CD8-positive, alpha-beta memory T cell (primary cell): ENCODE measurements around the gene DAZAP2. TPM values are rescaled to one million over a fixed set of nuclear protein-coding genes. Genes with fewer than 3 reads are reported as not detected.
A peak's percentile ranks its signal among the peaks of the same experiment; 100 is the strongest.

Experiments used
- CTCF ChIA-PET: fragments of 350-600 bp; sonication (Branson Sonifier 250); formaldehyde crosslinking; loops from one replicate; lab custom pipeline; 2021; ENCODE audit warnings: antibody characterized with exemption; lab: Charles Lee
- POLR2A ChIA-PET: fragments of 350-600 bp; sonication (Branson Sonifier 250); formaldehyde crosslinking; loops from one replicate; lab custom pipeline; 2021; ENCODE audit warnings: antibody characterized with exemption; lab: Charles Lee
- DNase-seq, 5 donors: peaks; one replicate each; pipeline versions ENCODE4 v3.0.0 to v3.0.0-alpha.2; 2020 to 2022; ENCODE audit warnings: mixed read lengths in 1 of 5
- H3K27ac ChIP-seq: one replicate; pipeline ENCODE4 v1.7.0; 2013; ENCODE audit warnings: low read depth, mild to moderate bottlenecking, low read length, moderate library complexity
- H3K27me3 ChIP-seq: 2 replicates; pipeline ENCODE4 v1.7.0; 2013; ENCODE audit warnings: low read length, mild to moderate bottlenecking; ENCODE audit not compliant: insufficient read depth, poor library complexity, severe bottlenecking
- H3K36me3 ChIP-seq: 2 replicates; pipeline ENCODE4 v1.7.0; 2013; ENCODE audit warnings: mild to moderate bottlenecking, low read length, moderate library complexity; ENCODE audit not compliant: insufficient read depth
- H3K4me1 ChIP-seq: 2 replicates; pipeline ENCODE4 v1.7.0; 2013; ENCODE audit warnings: mild to moderate bottlenecking, low read length, moderate library complexity; ENCODE audit not compliant: insufficient read depth
- H3K4me3 ChIP-seq: 2 replicates; pipeline ENCODE4 v1.7.0; 2013; ENCODE audit warnings: mild to moderate bottlenecking, low read length
- H3K9me3 ChIP-seq: 2 replicates; pipeline ENCODE4 v1.7.0; 2013; ENCODE audit warnings: mild to moderate bottlenecking, low read length
- H3K27ac Mint-ChIP-seq, 8 donors: one replicate each; pipeline ENCODE4 v1.8.0; 2020 to 2021; ENCODE audit warnings: mixed read lengths in 8 of 8, mild to moderate bottlenecking in 6 of 8, inconsistent platforms in 3 of 8, moderate library complexity in 3 of 8
- H3K27me3 Mint-ChIP-seq, 2 donors: one replicate each; pipeline ENCODE4 v1.8.0; 2020 to 2021; ENCODE audit warnings: mixed read lengths in 2 of 2, mild to moderate bottlenecking in 1 of 2, moderate library complexity in 1 of 2
- H3K36me3 Mint-ChIP-seq, 3 donors: one replicate each; pipeline ENCODE4 v1.8.0; 2020 to 2021; ENCODE audit warnings: mixed read lengths in 3 of 3, inconsistent platforms in 1 of 3, mild to moderate bottlenecking in 1 of 3
- H3K4me1 Mint-ChIP-seq, 3 donors: one replicate each; pipeline ENCODE4 v1.8.0; 2020 to 2021; ENCODE audit warnings: mixed read lengths in 3 of 3, inconsistent platforms in 1 of 3, mild to moderate bottlenecking in 1 of 3
- H3K4me3 Mint-ChIP-seq, 7 donors: one replicate each; pipeline ENCODE4 v1.8.0; 2020 to 2021; ENCODE audit warnings: mixed read lengths in 7 of 7, mild to moderate bottlenecking in 6 of 7, moderate library complexity in 4 of 7, inconsistent platforms in 2 of 7
- H3K9me3 Mint-ChIP-seq, 5 donors: one replicate each; pipeline ENCODE4 v1.8.0; 2020 to 2022; ENCODE audit warnings: mixed read lengths in 5 of 5, mild to moderate bottlenecking in 3 of 5, moderate library complexity in 2 of 5, inconsistent platforms in 1 of 5
- polyA plus RNA-seq: library from polyadenylated mRNA; unstranded; fragments of 300-500 nt; fragmentation: Illumina TruSeq; gene quantifications from one replicate; pipeline ENCODE4 v1.2.3, GENCODE V29; 2021
- total RNA-seq, 2 experiments: library from RNA; stranded (reverse); gene quantifications; one replicate each; pipeline ENCODE4 v1.2.3, GENCODE V29; 2021

The DAZAP2 gene
- total and polyA plus RNA-seq, 3 experiments from 2014 or later, result 97.2 to 1,407 (median 100) TPM

GRCh38 chr12:51242876-51243275, 4.2 kb downstream of the DAZAP2 start:
- Histone ChIP-seq H3K36me3 (peaks cover 30% of the 10 kb centered on the region), H3K27ac (no peak overlapping the region), H3K27me3 (no peaks in the 10 kb centered on the region), H3K4me3 (no peak overlapping the region), H3K4me1 (peaks cover 58% of the 10 kb centered on the region), H3K9me3 (no peaks in the 10 kb centered on the region)
- ChIA-PET POLR2A (interaction anchor here (1.6 kb wide), 1 partner anchor 28 kb away, joined by 4 read pairs; no protein-coding TSS in a partner anchor), CTCF (interaction anchor here (1.1 kb wide), 2 partner anchors 12 to 98 kb away, joined by 3 to 5 read pairs; no protein-coding TSS in a partner anchor)
- Mint-ChIP-seq H3K27ac (peak overlapping the region in 7 of 8 donors; percentile 4 to 100 (median 73)), H3K4me1 (peaks cover 65 to 81% (median 75%) of the 10 kb centered on the region in 3 donors), H3K9me3 (no peaks in the 10 kb centered on the region), H3K27me3 (peaks cover 0 to 3% of the 10 kb centered on the region in 2 donors), H3K4me3 (peak overlapping the region in 4 of 7 donors; percentile 4 to 64 (median 18)), H3K36me3 (peaks cover 7 to 75% (median 17%) of the 10 kb centered on the region in 3 donors)
- DNase-seq, result no peak

- Mint-ChIP-seq H3K36me3 (peaks cover 7 to 61% (median 19%) of the 10 kb centered on the region in 3 donors), H3K9me3 (no peaks in the 10 kb centered on the region), H3K4me3 (peak overlapping the region in 2 of 7 donors; percentile 15 to 44), H3K27me3 (no peaks in the 10 kb centered on the region), H3K27ac (peak overlapping the region in 7 of 8 donors; percentile 40 to 87 (median 79)), H3K4me1 (peaks cover 65 to 81% (median 76%) of the 10 kb centered on the region in 3 donors)
- ChIA-PET CTCF (interaction anchor here (1.1 to 1.3 kb wide), 2 partner anchors 18 to 26 kb away, joined by 3 to 4 read pairs; partner anchors contain the start of gene POU6F1), POLR2A (interaction anchor here (0.6 kb wide), 1 partner anchor 165 kb away, joined by 8 read pairs; no protein-coding TSS in a partner anchor)
- Histone ChIP-seq H3K4me1 (peaks cover 61% of the 10 kb centered on the region), H3K36me3 (peaks cover 30% of the 10 kb centered on the region), H3K27ac (no peak overlapping the region), H3K27me3 (no peaks in the 10 kb centered on the region), H3K9me3 (no peaks in the 10 kb centered on the region), H3K4me3 (no peak overlapping the region)
- no peak for DNase-seq
Observed at GRCh38 chr12:51244269-51244668, 5.6 kb downstream of the DAZAP2 start.

GRCh38 chr12:51245476-51246253, 7.0 kb downstream of the DAZAP2 start:
- Mint-ChIP-seq H3K27me3 (no peaks in the 10 kb centered on the region), H3K4me1 (peaks cover 56 to 70% (median 64%) of the 10 kb centered on the region in 3 donors), H3K27ac (peak overlapping the region; percentile 80 to 97 (median 91)), H3K4me3 (peak overlapping the region in 6 of 7 donors; percentile 13 to 48 (median 30)), H3K9me3 (no peaks in the 10 kb centered on the region), H3K36me3 (peaks cover 7 to 50% (median 16%) of the 10 kb centered on the region in 3 donors)
- Histone ChIP-seq H3K9me3 (no peaks in the 10 kb centered on the region), H3K4me3 (no peak overlapping the region), H3K36me3 (peaks cover 19% of the 10 kb centered on the region), H3K27me3 (no peaks in the 10 kb centered on the region), H3K27ac (peak overlapping the region; percentile 34), H3K4me1 (peaks cover 51% of the 10 kb centered on the region)
- ChIA-PET POLR2A (interaction anchor here (1.1 to 1.6 kb wide), 2 partner anchors 25 to 28 kb away, joined by 3 to 9 read pairs; partner anchors contain the start of genes POU6F1 and SMAGP), CTCF (interaction anchor here (0.9 to 2.3 kb wide), 4 partner anchors 24 to 481 kb away, joined by 3 to 8 read pairs (median 4); partner anchors contain the start of gene POU6F1)
- DNase-seq, result no peak

- H3K36me3 Mint-ChIP-seq, result peaks cover 7 to 43% (median 12%) of the 10 kb centered on the region in 3 donors
Observed at GRCh38 chr12:51246254-51246853, 7.7 kb downstream of the DAZAP2 start.

GRCh38 chr12:51247523-51248206, 9.0 kb downstream of the DAZAP2 start:
- peaks cover 7 to 31% (median 9%) of the 10 kb centered on the region in 3 donors for H3K36me3 Mint-ChIP-seq
- ChIA-PET CTCF (interaction anchor here (2.3 kb wide), 1 partner anchor 30 kb away, joined by 8 read pairs; the partner anchor contains the start of gene POU6F1), POLR2A (interaction anchor here (1.9 kb wide), 1 partner anchor 9 kb away, joined by 7 read pairs; the partner anchor contains the start of gene DAZAP2)
- peak overlapping the region; percentile 80 to 92 (median 86) for H3K27ac Mint-ChIP-seq
- H3K27me3 Mint-ChIP-seq, result no peaks in the 10 kb centered on the region
- no peaks in the 10 kb centered on the region for H3K9me3 Mint-ChIP-seq
- Histone ChIP-seq H3K4me3 (no peak overlapping the region), H3K36me3 (peaks cover 4% of the 10 kb centered on the region), H3K4me1 (peaks cover 35% of the 10 kb centered on the region), H3K9me3 (no peaks in the 10 kb centered on the region), H3K27ac (no peak overlapping the region), H3K27me3 (no peaks in the 10 kb centered on the region)
- peak overlapping the region in 2 of 7 donors; percentile 32 to 37 for H3K4me3 Mint-ChIP-seq
- no peak for DNase-seq
- H3K4me1 Mint-ChIP-seq, result peaks cover 42 to 50% (median 46%) of the 10 kb centered on the region in 3 donors

More at GRCh38 chr12:51246254-51246853, 7.7 kb downstream of the DAZAP2 start:
- ChIA-PET CTCF (interaction anchor here (0.9 to 2.3 kb wide), 3 partner anchors 28 to 481 kb away, joined by 3 to 8 read pairs (median 3); partner anchors contain the start of gene POU6F1), POLR2A (interaction anchor here (1.1 to 1.9 kb wide), 3 partner anchors 8 to 28 kb away, joined by 3 to 9 read pairs (median 7); partner anchors contain the start of genes DAZAP2, POU6F1 and SMAGP)
- Histone ChIP-seq H3K4me1 (peaks cover 44% of the 10 kb centered on the region), H3K27ac (peak overlapping the region; percentile 34), H3K36me3 (peaks cover 13% of the 10 kb centered on the region), H3K4me3 (no peak overlapping the region), H3K27me3 (no peaks in the 10 kb centered on the region), H3K9me3 (no peaks in the 10 kb centered on the region)
- Mint-ChIP-seq H3K27me3 (no peaks in the 10 kb centered on the region), H3K27ac (peak overlapping the region; percentile 80 to 97 (median 91)), H3K4me1 (peaks cover 52 to 63% (median 57%) of the 10 kb centered on the region in 3 donors), H3K4me3 (peak overlapping the region; percentile 3 to 53 (median 37)), H3K9me3 (no peaks in the 10 kb centered on the region)
- peak in 3 of 5 donors; percentile 37 to 60 (median 40) for DNase-seq

GRCh38 chr12:51253276-51253675, 14.7 kb downstream of the DAZAP2 start:
- Mint-ChIP-seq H3K9me3 (no peaks in the 10 kb centered on the region), H3K27ac (peak overlapping the region in 1 of 8 donors; percentile 22), H3K27me3 (peaks cover 0 to 1% of the 10 kb centered on the region in 2 donors), H3K4me1 (peaks cover 7 to 10% (median 8%) of the 10 kb centered on the region in 3 donors), H3K36me3 (peaks cover 2 to 5% (median 3%) of the 10 kb centered on the region in 3 donors), H3K4me3 (no peak overlapping the region)
- peaks cover 4% of the 10 kb centered on the region for H3K4me1 ChIP-seq
- H3K9me3 ChIP-seq, result no peaks in the 10 kb centered on the region
- ChIA-PET POLR2A (no interaction called here), CTCF (interaction anchor here (1.0 to 1.6 kb wide), 6 partner anchors 8 to 87 kb away, joined by 3 to 4 read pairs (median 3); no protein-coding TSS in a partner anchor)
- DNase-seq, result no peak
- no peak overlapping the region for H3K4me3 ChIP-seq
- no peaks in the 10 kb centered on the region for H3K36me3 ChIP-seq
- no peaks in the 10 kb centered on the region for H3K27me3 ChIP-seq
- H3K27ac ChIP-seq, result no peak overlapping the region

GRCh38 chr12:51254536-51254935, 15.9 kb downstream of the DAZAP2 start:
- Histone ChIP-seq H3K4me1 (no peaks in the 10 kb centered on the region), H3K27ac (no peak overlapping the region), H3K27me3 (no peaks in the 10 kb centered on the region), H3K9me3 (no peaks in the 10 kb centered on the region), H3K36me3 (no peaks in the 10 kb centered on the region), H3K4me3 (no peak overlapping the region)
- Mint-ChIP-seq H3K4me3 (no peak overlapping the region), H3K27ac (no peak overlapping the region), H3K4me1 (peaks cover 4 to 8% (median 5%) of the 10 kb centered on the region in 3 donors), H3K27me3 (peaks cover 0 to 1% of the 10 kb centered on the region in 2 donors), H3K36me3 (peaks cover 0 to 5% (median 3%) of the 10 kb centered on the region in 3 donors), H3K9me3 (no peaks in the 10 kb centered on the region)
- ChIA-PET CTCF (interaction anchor here (1.3 to 1.6 kb wide), 2 partner anchors 11 to 16 kb away, joined by 3 to 5 read pairs; no protein-coding TSS in a partner anchor), POLR2A (interaction anchor here (0.7 kb wide), 1 partner anchor 47 kb away, joined by 3 read pairs; no protein-coding TSS in a partner anchor)
- no peak for DNase-seq
